Uterus (tissue), 2 donors: ENCODE data around the gene COPS3.

Source experiments
- POLR2A ChIP-seq, 2 donors: fragments of 450-650 bp; IDR thresholded peaks; one replicate each; pipeline ENCODE4 v1.6.1; 2016; ENCODE audit warnings: antibody characterized with exemption in 2 of 2, mild to moderate bottlenecking in 1 of 2, moderate library complexity in 1 of 2
- TF ChIP-seq, protein P1 (sequence below), 4 experiments: fragments of 200-600 bp in 2 of 4; fragments of 450-650 bp in 2 of 4; sonication (generic) in 2 of 4; IDR thresholded peaks; one replicate each; pipeline ENCODE4 v1.5.1; 2016 to 2019; ENCODE audit warnings: antibody characterized with exemption in 4 of 4, mild to moderate bottlenecking in 2 of 4, moderate library complexity in 1 of 4

DNA sequence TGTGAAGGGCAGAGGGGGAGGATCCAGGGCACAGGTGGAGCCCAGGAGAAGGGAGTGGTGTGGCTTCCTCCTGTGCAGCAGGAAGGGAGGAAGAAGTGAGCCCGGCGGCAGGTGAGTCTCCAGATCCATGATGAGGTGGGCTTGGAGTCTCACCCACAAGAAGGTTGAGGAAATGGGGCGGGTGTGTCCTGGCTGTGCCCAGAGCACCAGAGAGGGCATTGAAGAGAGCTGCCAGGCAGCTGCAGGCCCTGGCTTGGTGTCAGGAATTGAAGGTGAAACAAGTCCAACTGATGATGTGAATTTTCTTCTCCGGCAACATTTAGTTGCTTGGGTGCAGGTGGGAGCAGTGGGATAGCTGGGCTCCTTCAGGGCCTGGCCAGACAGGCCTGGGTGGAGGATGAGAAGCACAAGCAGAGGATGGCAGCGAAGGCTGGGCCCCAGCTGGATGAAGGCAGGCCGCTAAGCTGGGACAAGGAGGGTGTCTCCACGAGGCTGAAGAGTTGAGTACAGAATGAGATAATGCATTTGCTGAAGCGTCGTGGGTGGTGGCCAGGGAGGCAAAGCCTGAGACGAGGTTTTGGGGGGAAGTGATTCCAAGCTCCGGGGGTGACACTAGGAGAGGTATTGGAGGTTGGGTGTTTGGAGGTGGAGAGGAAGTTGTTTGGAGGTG is 40.4 kb upstream of the COPS3 start:
- no peak for TF ChIP-seq POLR2A (IDR thresholded peaks at IDR 0.05)
- TF ChIP-seq, protein P1, sequence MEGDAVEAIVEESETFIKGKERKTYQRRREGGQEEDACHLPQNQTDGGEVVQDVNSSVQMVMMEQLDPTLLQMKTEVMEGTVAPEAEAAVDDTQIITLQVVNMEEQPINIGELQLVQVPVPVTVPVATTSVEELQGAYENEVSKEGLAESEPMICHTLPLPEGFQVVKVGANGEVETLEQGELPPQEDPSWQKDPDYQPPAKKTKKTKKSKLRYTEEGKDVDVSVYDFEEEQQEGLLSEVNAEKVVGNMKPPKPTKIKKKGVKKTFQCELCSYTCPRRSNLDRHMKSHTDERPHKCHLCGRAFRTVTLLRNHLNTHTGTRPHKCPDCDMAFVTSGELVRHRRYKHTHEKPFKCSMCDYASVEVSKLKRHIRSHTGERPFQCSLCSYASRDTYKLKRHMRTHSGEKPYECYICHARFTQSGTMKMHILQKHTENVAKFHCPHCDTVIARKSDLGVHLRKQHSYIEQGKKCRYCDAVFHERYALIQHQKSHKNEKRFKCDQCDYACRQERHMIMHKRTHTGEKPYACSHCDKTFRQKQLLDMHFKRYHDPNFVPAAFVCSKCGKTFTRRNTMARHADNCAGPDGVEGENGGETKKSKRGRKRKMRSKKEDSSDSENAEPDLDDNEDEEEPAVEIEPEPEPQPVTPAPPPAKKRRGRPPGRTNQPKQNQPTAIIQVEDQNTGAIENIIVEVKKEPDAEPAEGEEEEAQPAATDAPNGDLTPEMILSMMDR (IDR thresholded peaks at IDR 0.05): no peak
